NCI-H526 treated with DMSO at 0.1 percent for 48 hours (cell line): ENCODE data around the gene CMAS.
"Not testable (repeated sequence)": the region's sequence is repeated elsewhere in the genome, so short reads cannot be mapped to it uniquely, and the experiment has no call there.

Source experiments
- DNase-seq: peaks from one replicate; lab custom pipeline; 2025; lab: John Stamatoyannopoulos, UW

The CMAS gene

GRCh38 chr12:22046090-22046967 lies at the start of gene CMAS:
CMAS (plus strand) TSS chr12:22046218; CDS start chr12:22046304, 86 bp downstream.
- DNase-seq, result peak; percentile 62

GRCh38 chr12:21998295-21998694 lies 47.7 kb upstream of the CMAS start:
- no peak for DNase-seq

- no peak for DNase-seq
These were observed 47.2 kb upstream of the CMAS start for GRCh38 chr12:21998782-21999181.

GRCh38 chr12:22002430-22002829 lies 43.6 kb upstream of the CMAS start:
- DNase-seq, result no peak

- not testable (repeated sequence) for DNase-seq
These were observed 38.2 kb upstream of the CMAS start for GRCh38 chr12:22007794-22008193.

- no peak for DNase-seq
These were observed 37.8 kb upstream of the CMAS start for GRCh38 chr12:22008196-22008595.

- DNase-seq, result no peak
These were observed 31.8 kb upstream of the CMAS start for GRCh38 chr12:22014041-22014782.

- DNase-seq, result no peak
These were observed 31.3 kb upstream of the CMAS start for GRCh38 chr12:22014783-22015144.

- DNase-seq, result no peak
These were observed 29.0 kb upstream of the CMAS start for GRCh38 chr12:22016982-22017381.

- DNase-seq, result no peak
These were observed 27.2 kb upstream of the CMAS start for GRCh38 chr12:22018860-22019259.

GRCh38 chr12:22023489-22023888 lies 22.5 kb upstream of the CMAS start:
- not testable (repeated sequence) for DNase-seq

GRCh38 chr12:22029491-22029890 lies 16.5 kb upstream of the CMAS start:
- DNase-seq, result no peak

GRCh38 chr12:22029991-22030390 lies 16.0 kb upstream of the CMAS start:
- DNase-seq, result no peak

GRCh38 chr12:22032732-22033131 lies 13.3 kb upstream of the CMAS start:
- no peak for DNase-seq

- DNase-seq, result no peak
These were observed 11.1 kb upstream of the CMAS start for GRCh38 chr12:22034709-22035506.

GRCh38 chr12:22037947-22038346 lies 8.1 kb upstream of the CMAS start:
- no peak for DNase-seq

GRCh38 chr12:22038734-22039133 lies 7.3 kb upstream of the CMAS start:
- DNase-seq, result no peak

- DNase-seq, result no peak
These were observed 6.7 kb upstream of the CMAS start for GRCh38 chr12:22039361-22039760.

GRCh38 chr12:22042976-22043669 lies 2.9 kb upstream of the CMAS start:
- no peak for DNase-seq

GRCh38 chr12:22043943-22044342 lies 2.1 kb upstream of the CMAS start:
- no peak for DNase-seq

- no peak for DNase-seq
These were observed 1.6 kb upstream of the CMAS start for GRCh38 chr12:22044391-22044790.

GRCh38 chr12:22046968-22047390 lies 961 bp downstream of the CMAS start:
- peak; percentile 38 for DNase-seq
